Adrenal gland (tissue), 5 donors: Measurements from ENCODE around the gene ADAMTS9.

ENCODE experiments used
- POLR2A ChIP-seq, 2 donors: fragments of 450-650 bp; IDR thresholded peaks; one replicate each; pipeline ENCODE4 v1.6.1; 2017; ENCODE audit warnings: antibody characterized with exemption in 2 of 2, mild to moderate bottlenecking in 2 of 2, moderate library complexity in 1 of 2
- TF ChIP-seq, protein P1 (sequence below), 6 experiments: fragments of 450-650 bp in 4 of 6; fragments of 200-600 bp in 2 of 6; sonication (generic) in 1 of 6; IDR thresholded peaks; 1 replicate in 5 of 6; 2 replicates in 1 of 6; pipeline versions ENCODE4 v1.5.1 to v1.8.0; 2016 to 2021; ENCODE audit warnings: antibody characterized with exemption in 6 of 6, mild to moderate bottlenecking in 2 of 6, moderate library complexity in 1 of 6
- donor health status: DM: no; HTN: no; CAD: no.

DNA sequence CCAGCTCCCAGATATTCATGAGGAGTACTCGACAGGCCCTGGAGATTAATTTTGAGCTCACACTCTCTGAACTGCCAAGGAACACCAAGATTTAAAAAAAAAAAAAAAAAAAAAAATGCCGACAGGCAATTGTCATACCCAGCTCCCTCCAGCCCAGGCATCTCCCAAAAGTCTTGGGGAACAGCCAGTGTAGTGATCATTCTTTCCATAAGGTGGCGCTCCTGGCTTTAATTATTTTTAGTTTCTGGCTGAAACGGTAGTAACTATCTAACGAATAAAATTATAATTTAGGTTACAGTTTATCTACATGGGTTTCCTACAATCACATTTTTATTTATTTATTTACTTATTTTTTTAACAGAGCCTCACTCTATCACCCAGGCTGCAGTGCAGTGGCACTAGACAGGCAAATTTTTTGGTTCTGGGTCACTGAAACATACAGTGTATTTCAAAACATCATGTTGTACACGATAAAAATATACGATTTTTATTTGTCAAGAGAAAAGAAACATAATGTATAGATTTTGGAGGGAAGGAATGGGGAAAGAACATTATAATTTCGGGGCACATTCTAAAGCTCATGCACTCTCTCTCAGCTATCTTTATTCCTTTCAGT lies 157.3 kb downstream of the ADAMTS9 start:
- TF ChIP-seq, protein P1, sequence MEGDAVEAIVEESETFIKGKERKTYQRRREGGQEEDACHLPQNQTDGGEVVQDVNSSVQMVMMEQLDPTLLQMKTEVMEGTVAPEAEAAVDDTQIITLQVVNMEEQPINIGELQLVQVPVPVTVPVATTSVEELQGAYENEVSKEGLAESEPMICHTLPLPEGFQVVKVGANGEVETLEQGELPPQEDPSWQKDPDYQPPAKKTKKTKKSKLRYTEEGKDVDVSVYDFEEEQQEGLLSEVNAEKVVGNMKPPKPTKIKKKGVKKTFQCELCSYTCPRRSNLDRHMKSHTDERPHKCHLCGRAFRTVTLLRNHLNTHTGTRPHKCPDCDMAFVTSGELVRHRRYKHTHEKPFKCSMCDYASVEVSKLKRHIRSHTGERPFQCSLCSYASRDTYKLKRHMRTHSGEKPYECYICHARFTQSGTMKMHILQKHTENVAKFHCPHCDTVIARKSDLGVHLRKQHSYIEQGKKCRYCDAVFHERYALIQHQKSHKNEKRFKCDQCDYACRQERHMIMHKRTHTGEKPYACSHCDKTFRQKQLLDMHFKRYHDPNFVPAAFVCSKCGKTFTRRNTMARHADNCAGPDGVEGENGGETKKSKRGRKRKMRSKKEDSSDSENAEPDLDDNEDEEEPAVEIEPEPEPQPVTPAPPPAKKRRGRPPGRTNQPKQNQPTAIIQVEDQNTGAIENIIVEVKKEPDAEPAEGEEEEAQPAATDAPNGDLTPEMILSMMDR (IDR thresholded peaks at IDR 0.05), result peak; percentile 50 to 88 (median 73)
- TF ChIP-seq POLR2A (IDR thresholded peaks at IDR 0.05), result no peak
